GM12891 (cell line): Measurements from ENCODE around the gene GALNT18.

Experiments
- PAX5 ChIP-seq: IDR thresholded peaks from 2 replicates; pipeline ENCODE4 v1.6.1; 2011; ENCODE audit warnings: low read length, moderate library complexity, mild to moderate bottlenecking; ENCODE audit not compliant: insufficient read depth, severe bottlenecking
- POLR2A ChIP-seq: IDR thresholded peaks from 2 replicates; pipeline ENCODE4 v1.6.1; 2011; ENCODE audit warnings: low read depth, low read length, control low read depth
- POLR2AphosphoS5 ChIP-seq: IDR thresholded peaks from 2 replicates; pipeline ENCODE4 v1.6.1; 2011; ENCODE audit warnings: low read depth, low read length, control low read depth
- TAF1 ChIP-seq: IDR thresholded peaks from 2 replicates; pipeline ENCODE4 v1.6.1; 2011; ENCODE audit warnings: low read depth, low read length, control low read depth

- TF ChIP-seq POLR2A = no peak
- TF ChIP-seq PAX5 = no peak
- TF ChIP-seq TAF1 = no peak
- TF ChIP-seq POLR2AphosphoS5 = no peak
Measured at GRCh38 chr11:11533057-11533456, 88.7 kb downstream of the GALNT18 start.
